Measurements from ENCODE around the gene ARSJ.

ARSJ gene

DNA sequence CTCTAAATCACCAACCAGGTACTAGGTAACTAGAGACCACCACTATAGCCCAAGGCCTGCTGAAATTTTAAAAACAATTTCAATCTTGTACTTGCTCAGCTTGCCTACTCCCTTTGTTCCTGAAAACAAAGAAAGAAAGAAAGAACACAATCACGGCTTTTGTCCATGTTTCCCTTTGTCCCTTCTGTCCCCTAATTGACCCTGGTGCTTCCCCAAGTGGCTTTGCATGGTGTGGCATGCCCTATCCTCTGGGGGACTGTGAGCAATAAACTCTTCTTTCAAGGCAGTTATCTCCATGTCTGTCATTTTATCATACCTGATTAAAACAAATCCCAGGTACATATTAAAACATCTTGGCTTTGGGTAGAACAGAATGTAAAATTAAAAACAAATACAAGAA is 94.8 kb downstream of the ARSJ start:
- TF ChIP-seq, protein P1, sequence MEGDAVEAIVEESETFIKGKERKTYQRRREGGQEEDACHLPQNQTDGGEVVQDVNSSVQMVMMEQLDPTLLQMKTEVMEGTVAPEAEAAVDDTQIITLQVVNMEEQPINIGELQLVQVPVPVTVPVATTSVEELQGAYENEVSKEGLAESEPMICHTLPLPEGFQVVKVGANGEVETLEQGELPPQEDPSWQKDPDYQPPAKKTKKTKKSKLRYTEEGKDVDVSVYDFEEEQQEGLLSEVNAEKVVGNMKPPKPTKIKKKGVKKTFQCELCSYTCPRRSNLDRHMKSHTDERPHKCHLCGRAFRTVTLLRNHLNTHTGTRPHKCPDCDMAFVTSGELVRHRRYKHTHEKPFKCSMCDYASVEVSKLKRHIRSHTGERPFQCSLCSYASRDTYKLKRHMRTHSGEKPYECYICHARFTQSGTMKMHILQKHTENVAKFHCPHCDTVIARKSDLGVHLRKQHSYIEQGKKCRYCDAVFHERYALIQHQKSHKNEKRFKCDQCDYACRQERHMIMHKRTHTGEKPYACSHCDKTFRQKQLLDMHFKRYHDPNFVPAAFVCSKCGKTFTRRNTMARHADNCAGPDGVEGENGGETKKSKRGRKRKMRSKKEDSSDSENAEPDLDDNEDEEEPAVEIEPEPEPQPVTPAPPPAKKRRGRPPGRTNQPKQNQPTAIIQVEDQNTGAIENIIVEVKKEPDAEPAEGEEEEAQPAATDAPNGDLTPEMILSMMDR (IDR thresholded peaks at IDR 0.05; ENCODE audit: control extremely low read depth, extremely low read depth, low read depth, missing control alignments) = no peak
- DNase-seq (ENCODE audit: extremely low spot score) = no peak
- ChIA-PET CTCF (no interaction called here), POLR2A (no interaction called here)

DNA sequence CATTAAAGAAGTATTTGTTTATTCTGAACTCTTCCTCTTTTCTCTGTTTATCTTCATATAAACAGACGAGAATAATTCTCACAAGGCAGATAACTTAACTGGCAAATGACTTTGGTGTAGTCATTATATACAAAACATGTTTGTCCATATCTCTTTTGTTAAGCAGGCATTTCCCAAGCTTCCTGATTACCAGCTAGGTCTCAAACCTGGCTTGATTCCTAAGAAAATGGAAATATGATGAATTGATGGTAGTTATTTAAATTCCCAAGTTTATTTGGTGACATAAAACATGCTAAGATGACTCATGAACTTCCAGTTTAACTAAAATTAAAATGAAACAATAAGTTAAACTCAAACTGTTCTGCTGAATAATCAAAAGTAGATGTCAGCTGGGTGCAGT is 96.8 kb downstream of the ARSJ start:
- DNase-seq (ENCODE audit: extremely low spot score) = no peak
- CTCF ChIA-PET = interaction anchor here (0.9 kb wide), 1 partner anchor 9 kb away, joined by 4 read pairs; no protein-coding TSS in a partner anchor
- POLR2A ChIA-PET = no interaction called here
- TF ChIP-seq, protein P1 (IDR thresholded peaks at IDR 0.05; ENCODE audit: control extremely low read depth, extremely low read depth, low read depth, missing control alignments) = no peak

DNA sequence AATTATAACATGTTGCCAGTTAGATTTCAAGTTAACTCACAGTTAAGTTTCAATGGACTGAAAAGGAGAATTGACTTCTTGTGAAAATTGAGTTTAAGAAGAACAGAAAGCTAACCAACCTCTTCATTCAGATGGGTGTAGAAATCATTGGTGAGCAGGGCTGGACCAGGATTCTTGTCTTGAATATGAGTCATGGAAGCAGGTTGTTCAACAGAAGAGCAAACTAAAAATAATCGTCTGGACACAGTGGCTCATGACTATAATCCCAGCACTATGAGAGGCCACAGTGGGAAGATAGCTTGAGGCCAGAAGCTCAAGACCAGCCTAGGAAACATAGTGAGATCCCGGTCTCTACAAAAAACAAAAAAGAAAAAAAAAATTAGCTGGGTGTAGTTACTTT is 98.2 kb downstream of the ARSJ start:
- ChIA-PET POLR2A (no interaction called here), CTCF (no interaction called here)
- DNase-seq (ENCODE audit: extremely low spot score) = no peak
- TF ChIP-seq, protein P1 (IDR thresholded peaks at IDR 0.05; ENCODE audit: control extremely low read depth, extremely low read depth, low read depth, missing control alignments) = no peak

DNA sequence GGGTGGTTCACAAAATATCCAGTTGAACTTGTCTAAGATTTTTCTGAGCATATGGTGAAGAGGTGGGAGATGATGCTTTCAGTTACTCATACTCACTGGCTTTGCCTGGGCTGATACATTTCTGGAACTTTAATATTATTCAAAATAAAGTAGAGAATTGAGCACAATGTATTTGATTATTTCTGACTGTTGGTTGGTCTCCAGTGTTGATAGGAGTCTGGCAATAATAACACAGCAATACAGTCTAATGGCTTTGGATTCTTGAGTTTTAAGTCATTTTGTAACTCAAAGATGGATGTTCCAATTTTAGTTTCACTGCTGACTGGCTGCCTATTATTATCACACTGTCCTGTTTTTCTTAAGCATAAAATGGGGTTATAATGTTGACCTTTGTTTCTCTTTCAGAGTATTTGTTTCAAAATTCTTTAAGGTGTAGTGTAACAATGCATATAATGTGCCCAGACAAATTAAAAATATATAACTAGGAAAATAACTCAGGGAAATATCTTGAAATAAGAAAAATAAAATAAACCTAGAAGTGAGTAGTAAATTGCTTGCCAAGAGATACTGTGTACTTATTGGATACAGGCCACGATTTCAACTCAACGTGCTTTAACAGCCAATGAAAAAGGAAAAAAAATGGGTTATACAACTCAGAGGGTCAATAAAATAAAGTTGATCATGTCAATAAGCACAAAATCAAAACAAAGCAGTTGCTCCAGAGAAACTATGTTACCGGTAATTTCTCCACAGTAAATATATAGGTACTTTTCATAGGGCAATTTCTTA is 99.0 kb downstream of the ARSJ start:
- POLR2A ChIA-PET = no interaction called here
- TF ChIP-seq, protein P1 (IDR thresholded peaks at IDR 0.05; ENCODE audit: control extremely low read depth, extremely low read depth, low read depth, missing control alignments) = no peak
- no peak for DNase-seq (ENCODE audit: extremely low spot score)
- CTCF ChIA-PET = no interaction called here

DNA sequence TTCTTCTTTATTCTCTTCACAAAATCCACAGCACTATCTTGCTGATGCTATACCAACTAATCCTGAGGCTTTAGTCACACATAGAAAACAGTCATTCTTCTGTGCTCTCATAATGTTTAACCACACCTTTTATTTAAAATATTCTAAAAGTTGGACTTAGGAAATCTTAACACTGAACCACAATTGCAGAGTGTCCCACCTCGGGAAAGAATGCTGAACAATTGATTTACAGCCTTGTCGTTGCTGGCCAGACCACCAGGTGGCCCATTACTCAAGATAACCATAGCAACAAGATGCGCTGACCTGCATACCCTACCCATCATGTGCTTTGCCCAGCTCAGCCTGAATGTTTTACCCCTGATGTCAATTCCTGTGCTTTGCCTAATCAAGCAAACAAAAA is 100.8 kb downstream of the ARSJ start:
- ChIA-PET CTCF (interaction anchor here (1.0 to 1.2 kb wide), 2 partner anchors 12 to 38 kb away, joined by 3 to 4 read pairs; no protein-coding TSS in a partner anchor), POLR2A (no interaction called here)
- DNase-seq (ENCODE audit: extremely low spot score) = no peak
- TF ChIP-seq, protein P1 (IDR thresholded peaks at IDR 0.05; ENCODE audit: control extremely low read depth, extremely low read depth, low read depth, missing control alignments) = no peak

DNA sequence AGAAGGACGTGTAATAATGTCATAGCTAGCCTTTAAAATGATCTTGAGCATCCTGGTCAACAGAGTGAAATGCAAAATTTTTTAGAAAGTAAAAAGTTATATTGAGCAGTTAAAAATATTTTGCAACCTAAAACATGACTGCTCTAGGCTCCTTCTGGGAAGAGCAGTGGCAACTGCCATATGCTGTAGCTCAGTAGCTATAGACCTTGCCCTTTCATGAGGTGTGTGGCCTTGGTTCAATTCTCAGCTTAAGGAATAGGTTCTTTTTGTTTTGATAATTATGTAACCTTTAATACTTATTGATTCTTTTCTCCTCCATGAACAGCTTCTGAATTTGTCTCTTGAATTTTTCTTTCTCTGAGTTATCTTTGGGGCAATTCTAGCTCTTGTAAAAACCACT is 105.0 kb downstream of the ARSJ start:
- TF ChIP-seq, protein P1 (IDR thresholded peaks at IDR 0.05; ENCODE audit: control extremely low read depth, extremely low read depth, low read depth, missing control alignments) = no peak
- POLR2A ChIA-PET = no interaction called here
- no peak for DNase-seq (ENCODE audit: extremely low spot score)
- CTCF ChIA-PET = interaction anchor here (1.3 to 3.1 kb wide), 5 partner anchors 8 to 76 kb away, joined by 3 to 14 read pairs (median 5); no protein-coding TSS in a partner anchor
